GOT3 (cell line): ENCODE results near the gene EEFSEC.

Source experiments
- DNase-seq: peaks from one replicate; lab custom pipeline; 2025; ENCODE audit warnings: mixed read lengths; lab: John Stamatoyannopoulos, UW

Gene EEFSEC

DNA sequence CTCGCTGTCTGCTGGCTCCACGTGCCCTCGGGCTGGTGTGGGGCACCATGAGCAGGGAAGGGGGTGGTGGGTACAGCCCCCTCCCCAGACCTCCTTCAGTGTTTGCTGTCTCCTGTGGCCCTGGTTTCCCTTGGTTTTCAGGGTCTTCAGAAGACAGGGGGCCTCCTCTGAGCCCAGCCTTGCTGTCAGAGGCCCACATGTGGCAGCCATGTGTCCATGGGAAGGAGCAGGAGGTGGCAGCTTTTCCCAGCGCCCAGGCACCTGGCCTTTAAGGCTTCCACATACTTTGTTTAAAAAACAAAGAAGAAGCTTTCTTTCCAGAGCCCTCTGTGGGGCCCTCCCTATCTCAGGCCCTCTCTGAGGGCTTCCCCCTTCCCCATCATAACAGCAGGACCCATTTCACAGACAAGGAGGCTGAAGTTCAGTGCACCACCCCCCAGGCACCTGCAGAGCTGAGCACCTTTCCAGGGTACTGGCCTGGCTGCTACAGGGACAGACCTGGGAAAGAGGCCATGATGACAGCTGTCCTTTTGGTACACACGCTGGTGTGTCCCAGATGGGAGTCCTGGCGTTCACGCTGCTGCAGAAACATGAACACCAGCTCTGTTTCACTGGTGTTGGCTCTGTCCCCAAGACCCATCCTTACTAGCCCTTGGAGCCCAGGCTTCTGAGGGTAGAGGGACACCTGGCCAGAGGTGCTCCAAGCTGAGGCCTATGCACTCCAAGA, 239.7 kb downstream of the EEFSEC start:
- DNase-seq, result no peak

DNA sequence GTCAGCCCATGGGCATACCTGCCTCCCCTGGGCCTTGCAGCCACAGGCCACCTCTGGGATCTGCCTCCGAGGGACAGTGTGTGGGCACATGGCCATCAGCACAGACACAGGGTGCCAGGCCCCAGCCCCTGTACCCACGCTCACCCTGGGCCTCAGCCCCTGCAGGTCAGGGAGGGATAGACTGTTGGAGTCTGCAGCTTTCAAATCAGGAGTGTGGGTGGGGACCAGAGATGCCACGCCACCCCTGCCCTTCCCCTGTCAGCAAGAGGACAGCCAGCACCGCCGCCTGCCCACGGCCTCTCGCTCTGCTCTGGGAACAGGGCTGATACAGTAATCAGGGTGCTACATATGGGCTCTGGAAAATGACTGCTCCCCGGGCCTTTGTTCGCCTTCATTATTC, 240.8 kb downstream of the EEFSEC start:
- DNase-seq, result no peak

DNA sequence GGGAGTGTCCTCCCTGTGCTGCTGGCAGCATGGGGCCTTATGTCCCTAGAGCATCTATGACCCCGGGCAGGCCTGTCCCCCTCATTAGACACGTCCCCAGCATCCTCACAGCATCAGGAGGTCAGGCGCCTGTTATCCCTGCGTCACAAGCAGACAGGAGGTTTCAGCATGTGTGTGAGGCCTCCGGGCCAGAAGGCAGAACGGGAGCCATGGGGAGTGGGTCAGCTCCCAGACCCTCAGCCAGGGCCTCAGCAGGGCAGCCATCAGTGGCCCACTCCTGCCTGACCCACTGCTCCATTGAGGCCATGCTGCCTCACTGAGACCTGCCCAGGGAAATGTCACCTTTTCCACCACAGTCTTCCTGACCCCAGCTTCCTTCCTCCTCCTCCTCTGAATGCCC, 241.8 kb downstream of the EEFSEC start:
- DNase-seq, result no peak

DNA sequence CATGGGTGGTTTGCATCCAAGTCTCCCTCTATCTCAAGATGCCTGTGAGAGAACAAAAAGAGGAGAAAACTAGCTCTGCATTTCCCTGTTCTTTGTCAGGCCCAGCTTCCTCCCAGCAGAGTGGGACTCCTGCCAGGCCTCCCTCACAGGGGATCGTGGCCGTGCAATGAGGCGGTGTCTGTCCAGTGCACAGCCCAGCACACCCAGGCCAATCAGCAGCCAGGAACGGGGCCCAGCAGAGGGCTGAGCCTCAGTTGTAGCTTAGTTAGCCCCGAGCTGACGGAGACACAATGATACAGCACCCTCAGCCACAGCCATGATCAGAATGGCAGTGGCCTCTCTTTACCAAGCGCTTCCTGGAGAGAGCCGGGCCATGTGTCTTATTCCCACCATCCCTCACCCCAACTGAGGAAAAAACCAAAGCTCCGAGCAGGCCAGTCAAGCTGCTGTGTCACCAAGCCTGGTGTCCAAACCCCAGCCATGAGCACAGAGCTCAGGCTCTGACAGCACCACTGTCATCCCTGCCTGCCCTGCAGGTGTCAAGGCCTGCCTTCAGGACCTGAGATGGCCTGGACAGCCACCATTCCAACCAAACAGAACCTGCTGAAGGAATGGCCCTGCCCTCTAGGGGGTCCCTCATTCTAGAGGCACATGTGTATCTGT, 242.3 kb downstream of the EEFSEC start:
- no peak for DNase-seq

DNA sequence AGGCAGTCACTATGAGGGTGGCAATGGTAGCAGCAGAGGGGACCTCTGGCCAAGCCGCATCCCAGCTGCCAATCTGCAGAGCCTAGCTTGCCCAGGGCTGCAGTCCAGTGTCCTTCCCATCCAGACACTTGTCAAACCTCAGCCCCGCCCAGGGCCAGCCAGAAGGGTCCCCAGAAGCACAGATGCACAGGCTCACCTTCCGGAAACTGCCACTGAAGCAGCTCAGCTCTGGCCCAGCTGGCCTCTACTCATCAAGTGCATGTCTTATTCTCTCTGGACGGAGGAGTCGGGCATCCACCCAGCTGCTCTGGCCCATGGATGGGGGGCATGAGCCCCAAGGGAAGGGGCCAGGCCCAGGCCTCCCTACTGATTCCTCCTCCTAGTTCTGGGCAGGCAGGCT, 244.2 kb downstream of the EEFSEC start:
- DNase-seq, result no peak

DNA sequence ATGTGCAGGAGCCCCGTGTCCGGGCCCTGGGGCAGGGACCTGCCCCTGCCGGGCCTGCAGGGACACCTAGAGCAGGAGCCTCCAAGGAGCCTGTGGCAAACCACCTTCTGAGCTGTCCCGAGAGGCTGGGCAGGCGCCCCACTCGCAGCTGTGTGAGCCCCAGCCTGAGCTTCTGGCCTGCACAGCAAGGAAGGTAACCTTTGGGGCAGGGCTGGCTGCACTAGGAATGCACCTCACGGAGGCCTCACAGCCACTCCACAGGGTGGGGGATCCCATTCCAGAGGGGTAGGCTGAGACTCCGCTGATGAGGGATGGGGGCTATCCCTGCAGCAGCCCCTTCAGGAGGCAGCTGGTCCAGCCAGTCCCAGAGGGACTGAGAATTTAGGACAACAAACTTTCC, 245.3 kb downstream of the EEFSEC start:
- DNase-seq, result no peak

DNA sequence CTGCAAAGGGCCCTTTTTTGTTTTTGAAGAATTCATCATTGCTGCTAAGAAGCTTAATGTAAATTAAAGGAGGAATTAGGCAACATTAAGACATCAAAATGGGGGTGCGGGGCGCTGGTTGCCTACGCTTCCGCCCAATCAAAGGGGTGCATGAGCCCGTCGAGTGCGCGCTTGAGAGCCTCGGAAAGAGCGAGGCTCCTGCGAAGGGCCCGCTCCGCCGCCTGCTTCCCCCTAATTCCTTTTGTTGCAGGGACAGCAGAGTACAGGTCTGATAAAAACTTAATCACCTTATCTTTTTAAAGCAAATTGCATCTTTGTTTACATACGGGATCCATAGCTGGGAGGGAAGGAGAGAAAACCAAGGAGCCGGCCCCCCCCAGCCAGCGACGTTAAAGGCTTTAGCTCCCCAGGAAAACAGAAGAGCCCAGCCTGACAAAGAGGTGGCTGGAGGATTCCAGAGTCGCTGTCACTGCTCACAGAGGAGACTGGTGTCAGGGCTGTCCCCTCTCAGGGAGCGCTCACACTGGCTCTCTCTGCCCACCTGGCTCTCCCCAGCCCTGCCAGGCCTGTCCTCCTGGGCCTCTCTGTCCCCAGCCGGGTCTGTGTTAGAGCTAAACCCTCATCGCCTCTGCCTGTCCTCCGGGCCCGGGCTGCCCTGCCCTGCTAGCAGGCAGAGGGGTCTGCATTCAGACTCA, 246.1 kb downstream of the EEFSEC start:
- no peak for DNase-seq

DNA sequence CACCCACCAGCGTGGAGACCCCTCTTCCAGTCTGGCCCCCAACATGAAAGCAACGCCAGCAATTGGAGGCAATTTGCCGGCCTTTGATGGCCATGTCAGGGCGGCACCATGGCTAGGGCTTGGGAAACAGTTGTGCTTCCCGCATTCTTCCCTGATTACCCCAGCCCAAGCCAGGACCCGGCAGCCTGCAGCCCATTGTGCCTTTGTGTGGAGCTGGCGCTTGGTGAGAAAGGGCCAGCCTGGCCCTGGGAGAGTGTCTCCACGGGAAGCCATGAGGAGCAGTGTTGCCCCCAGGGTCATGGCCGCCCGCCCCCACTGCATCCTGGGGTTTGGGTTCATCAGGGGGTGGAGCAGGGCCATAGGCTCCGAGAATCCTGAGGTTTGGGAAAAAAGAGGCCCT, 247.4 kb downstream of the EEFSEC start:
- DNase-seq, result no peak

DNA sequence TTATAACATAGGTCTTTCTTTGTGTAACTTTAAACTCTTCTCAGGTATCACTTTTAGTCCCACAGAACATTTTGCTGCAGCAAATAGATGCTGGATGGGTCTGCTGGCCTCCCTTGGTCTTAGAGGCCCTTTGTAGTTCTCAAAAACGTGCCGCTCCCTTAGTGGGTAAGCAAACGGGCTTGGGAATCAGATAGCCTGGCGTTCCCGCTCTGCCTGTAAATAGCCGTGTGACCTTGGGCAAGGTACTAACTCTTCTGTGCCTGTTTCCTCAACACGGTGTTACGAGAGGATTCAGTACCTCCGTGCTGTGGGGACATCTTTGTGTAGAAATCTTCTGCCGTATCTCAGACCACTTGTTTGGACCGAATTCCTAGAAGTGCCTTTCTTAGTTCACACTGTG, 249.0 kb downstream of the EEFSEC start:
- DNase-seq, result no peak

DNA sequence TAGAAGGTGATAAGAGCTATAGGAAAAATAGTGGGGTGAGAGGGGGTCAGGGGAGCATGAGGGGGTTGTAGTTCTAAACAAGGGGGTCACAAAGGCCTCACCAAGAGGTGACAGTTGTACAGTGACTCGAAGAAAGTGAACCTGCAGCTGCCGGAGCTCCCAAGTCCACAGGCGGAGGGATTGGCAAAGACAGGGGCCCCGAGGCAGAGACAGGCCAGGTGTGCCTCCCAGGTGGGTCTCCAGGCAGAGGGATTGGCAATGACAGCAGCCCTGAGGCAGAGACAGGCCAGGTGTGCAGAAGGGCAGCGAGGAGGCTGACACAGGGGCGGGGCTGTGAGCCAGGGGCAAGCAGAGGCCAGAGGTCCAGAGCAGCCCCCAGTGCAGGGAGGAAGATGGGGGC, 249.7 kb downstream of the EEFSEC start:
- no peak for DNase-seq

DNA sequence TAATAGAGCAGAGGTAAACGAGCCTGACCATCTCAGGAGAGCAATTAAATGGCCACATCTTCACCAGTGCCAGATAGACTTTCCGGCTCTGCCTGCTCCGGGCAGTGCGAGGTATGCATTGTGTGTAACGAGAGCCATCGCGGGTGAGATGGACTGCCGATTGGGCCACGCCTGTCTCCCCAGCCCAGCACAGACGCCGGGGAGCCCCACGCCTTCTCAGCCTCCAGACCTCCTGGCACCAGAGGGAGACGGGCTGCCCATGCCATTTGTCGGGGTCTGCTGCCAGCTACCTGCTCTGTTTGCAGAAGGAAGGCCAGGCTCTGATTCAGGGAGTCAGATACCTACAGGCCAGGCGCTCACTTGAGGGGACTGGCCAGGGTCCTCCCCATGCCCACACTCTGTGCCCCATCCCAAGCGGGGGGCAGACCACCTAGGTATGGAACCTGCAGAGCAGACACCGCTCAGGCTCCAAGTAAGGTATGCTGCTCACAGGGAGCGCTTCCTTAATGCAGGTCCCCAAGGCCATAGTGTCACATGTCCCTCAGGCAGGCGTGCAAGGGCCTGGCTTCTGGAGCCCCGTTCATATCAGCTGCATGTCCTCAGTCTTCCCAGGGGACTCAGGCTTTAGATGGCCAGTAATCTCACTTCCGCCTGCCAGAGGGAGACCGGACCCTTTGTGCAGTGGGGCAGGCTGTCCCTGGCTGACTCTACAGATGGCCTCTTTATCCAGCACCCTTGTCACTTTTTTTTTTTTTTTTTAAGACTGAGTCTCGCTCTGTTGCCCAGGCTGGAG, 251.2 kb downstream of the EEFSEC start:
- DNase-seq, result no peak

DNA sequence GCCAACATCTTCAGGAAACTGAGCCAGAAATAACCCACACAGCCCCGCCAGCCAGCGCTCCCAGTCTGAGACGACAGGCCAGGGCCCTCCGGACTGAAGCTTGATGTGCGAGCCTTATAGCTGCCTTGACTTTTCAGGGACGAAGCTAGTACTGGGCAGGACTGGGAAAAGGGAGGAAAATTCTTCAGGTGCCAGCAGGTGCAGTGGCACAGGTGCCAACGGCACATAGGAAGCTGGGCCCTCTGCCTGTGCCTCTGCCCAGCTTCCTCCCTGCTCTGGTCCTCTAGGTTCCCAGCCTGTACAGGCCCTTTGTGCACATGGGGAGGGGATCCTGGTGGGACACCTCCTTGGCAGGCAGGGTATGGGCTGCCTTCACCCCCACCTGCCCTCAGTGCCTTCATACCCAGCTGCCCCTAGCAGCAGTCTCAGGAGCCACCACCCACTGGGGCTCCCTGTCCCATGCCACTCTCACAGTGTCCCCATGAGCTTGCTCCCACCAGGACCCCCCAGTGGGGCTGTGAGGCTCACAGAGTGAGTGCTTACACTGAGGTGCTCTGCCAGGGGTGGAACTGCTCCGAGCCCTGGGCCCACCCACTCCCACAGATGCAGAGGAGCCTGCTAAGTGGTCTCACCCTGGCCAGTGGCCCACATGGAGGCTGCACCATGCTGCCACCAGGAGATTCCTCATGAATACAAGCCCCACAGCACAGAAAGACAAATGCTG, 252.4 kb downstream of the EEFSEC start:
- DNase-seq, result no peak

DNA sequence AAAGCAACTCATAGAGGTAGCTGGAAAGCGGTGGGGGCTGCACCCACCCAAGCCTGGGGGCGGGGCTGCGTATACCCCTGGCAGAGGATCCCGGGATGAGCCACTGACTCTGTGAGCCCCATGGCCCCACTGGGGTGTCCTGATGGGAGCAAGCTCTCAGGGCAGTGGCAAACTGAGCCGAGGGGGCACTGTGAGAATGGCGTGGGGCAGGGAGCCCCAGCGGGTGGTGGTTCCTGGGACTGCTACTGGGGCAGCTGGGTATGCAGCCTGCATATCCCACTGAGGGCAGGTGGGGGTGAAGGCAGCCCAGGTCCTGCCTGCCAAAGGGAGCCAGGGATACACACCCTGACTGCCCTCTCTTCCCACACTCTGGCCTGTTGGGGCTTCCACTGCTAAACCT, 254.0 kb downstream of the EEFSEC start:
- no peak for DNase-seq

DNA sequence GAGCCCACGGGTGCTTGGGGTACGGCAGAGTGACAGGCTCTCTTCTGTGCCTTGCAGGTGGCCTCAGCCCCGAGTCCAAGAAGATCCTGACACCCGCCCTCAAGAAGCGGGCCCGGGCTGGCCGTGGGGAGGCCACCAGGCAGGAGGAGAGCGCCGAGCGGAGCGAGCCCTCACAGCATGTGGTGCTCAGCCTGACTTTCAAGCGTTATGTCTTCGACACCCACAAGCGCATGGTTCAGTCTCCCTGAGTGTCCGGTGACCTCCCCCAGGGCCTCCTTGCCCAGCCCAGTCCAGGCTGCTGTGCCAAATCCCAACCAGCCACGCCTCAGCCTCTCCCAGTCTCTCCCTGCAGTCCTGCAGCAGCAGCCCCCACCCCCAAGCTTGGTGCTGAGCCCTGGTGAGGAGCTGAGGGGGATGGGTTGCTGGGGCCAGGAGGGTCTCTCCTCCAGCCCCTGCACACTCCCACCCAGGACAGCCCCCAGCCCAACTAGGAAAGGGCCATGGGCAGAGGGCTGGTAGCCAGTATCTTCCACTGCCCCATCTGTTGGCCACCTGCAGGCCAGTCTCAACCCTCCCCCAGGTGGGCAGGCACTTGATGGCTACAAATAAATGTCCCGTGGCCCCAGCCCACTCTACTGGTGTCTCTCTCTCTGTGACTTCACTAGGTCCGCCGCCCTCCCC, 254.9 kb downstream of the EEFSEC start:
- DNase-seq, result no peak

DNA sequence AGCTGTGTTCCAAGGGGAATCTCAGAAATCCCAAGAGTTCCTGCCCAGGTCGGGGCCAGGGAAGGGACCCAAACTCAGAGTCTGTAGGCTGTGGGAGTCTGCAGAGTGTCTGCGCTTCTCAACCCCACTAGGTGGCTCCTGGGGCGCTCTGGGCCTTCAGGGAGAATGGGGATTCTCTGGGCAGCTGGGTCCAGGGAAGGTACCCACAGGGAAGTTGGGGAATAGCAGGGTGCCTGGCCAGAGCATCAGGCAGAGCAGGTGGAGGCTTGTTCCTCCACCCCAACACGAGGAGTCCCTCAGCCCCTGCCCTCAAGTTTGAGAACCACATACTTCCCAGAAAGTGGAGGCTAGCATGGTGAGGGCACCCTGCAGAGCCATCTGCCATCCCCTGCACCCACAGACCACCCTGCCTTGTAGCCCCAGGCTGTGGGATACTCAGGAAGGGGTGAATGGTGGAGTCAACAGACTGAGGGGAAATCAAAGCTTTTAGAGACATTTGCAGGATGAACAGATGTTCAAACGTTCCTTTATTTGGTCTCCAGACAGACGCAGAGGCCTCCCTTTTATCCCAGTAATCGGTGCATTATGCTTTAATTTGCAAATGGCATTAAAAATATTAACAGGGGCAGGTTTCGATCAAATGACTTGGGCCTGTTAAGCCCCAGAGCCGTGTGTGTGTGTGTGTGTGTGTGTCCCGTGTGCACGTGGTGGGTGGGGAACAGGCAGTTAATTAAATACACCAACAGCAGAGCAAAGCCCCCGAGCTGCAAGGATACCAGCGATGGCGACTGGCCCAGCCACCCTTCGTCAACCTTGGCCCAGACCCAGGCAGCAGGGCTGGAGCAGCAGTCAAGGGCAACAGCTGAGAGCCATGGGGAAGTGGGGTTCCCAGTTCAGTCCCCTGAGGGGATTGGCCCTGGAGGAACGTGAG, 255.7 kb downstream of the EEFSEC start:
- DNase-seq, result no peak

DNA sequence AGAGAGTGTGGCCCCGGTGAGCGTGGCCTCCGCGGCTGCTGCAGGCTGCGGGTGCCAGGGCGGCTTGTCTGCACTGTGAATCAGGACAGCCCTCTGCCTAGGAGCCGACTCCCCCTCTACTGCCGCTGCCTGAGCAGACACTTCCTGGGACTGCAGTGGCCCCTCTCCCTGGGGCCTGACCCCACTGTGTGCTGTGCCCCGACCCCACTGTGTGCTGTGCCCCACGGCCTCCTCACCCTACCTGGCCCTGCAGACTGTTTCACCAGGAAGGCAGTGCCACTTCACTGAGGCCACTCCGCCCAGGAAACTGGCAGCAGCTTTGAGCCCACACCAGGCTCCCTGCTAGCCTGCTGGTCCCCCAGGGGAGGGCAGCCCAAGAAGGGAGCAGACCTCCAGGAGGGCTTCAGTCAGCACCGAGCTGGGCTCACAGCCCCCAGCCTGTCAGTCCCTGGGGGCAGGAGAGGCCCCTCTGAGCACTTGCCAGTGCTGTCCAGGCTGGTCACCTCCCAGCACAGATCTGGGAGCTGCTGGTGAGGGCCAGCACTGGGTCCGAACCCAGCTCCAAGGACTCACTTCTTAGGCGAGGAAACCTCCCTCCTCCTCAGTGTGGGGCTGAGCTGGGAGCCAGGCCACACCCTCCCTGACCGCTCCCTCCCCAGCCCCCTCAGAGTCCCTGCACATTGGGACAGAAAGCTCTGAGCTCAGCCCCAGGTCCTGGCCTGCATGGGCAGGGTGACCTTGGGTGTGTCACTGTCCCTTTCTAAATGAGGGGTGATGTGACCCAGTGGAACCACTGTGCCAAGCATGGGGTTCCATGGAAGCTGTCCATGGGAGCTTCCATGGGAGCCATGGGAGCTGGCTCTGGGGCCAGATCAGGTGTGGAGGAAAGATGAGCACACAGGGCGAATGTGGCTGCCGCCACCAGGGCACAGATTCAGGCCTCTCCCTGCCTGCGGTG, 256.6 kb downstream of the EEFSEC start:
- DNase-seq, result no peak

DNA sequence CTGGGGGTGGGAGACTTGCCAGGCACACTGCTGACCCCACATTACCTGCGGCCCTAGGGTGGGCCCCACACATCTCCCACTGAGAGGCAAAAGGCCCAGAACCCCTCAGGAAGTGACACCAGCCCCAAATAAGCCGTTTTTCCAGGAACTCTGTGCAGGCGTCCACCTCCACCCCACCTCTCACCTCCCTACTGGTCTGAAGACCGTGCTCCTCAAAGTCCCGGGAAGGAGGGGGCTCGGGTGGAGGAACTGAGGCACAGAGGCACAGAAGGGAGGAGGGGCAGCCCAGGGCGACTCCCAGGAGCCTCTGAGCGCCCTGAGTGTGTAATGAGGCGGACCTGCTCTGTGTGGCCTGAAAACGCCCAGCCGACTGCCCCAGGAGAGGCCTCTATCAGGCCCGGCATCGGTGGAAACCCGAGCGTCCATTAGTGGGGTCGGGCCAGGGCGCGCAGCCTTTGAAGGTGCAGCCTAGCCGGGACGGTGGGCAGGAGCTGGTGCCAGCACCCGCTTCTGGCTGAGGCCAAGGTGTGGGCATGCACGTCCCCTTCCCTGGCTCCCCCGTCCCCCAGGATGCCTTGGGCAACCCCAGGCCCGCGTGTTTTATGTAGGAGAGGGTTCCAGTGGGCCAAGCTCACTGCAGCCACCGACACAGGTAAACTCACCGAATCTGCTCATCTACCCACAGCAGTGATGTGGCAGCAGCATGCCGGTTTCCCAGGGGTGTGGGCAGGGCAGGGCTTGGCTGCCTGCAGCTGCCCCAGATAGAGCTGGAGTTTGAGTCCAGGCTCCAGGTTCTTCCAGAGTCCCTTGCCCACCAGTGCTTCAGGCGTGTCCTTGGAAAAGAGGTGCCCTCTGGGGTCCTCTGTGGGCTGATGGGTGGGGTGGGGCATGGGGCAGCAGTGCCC, 257.6 kb downstream of the EEFSEC start:
- no peak for DNase-seq

DNA sequence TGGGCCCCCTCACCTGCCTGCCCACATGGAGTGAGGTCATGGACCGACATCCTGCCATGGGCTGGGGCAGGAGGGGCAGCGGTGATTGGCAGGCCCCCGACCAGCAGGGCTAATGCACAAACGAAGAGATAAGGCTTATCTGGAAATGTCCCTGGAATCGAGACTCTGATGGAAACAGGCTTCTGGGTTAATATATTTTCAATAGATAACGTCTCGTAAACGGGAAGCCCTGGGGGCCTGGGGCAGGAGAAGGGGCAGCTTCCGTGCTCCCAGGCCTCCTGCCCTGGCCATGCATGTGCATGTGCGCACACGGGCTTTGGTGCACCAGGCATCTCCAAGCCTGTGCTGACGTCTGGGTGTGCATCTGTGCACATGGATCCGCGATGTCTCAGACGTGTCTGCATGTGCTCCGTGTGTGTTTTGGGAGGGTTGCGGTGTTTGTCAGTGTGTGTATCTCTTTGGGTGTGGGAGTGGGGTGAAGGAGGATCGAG, 258.3 kb downstream of the EEFSEC start:
- no peak for DNase-seq
